Adrenal gland (tissue), 5 donors: ENCODE data around the gene KRT79.

Experiments
- POLR2A ChIP-seq, 2 donors: fragments of 450-650 bp; IDR thresholded peaks; one replicate each; pipeline ENCODE4 v1.6.1; 2017; ENCODE audit warnings: antibody characterized with exemption in 2 of 2, mild to moderate bottlenecking in 2 of 2, moderate library complexity in 1 of 2
- TF ChIP-seq, protein P1 (sequence below), 6 experiments: fragments of 450-650 bp in 4 of 6; fragments of 200-600 bp in 2 of 6; sonication (generic) in 1 of 6; IDR thresholded peaks; 1 replicate in 5 of 6; 2 replicates in 1 of 6; pipeline versions ENCODE4 v1.5.1 to v1.8.0; 2016 to 2021; ENCODE audit warnings: antibody characterized with exemption in 6 of 6, mild to moderate bottlenecking in 2 of 6, moderate library complexity in 1 of 6
- donor health status: DM: no; HTN: no; CAD: no.

DNA sequence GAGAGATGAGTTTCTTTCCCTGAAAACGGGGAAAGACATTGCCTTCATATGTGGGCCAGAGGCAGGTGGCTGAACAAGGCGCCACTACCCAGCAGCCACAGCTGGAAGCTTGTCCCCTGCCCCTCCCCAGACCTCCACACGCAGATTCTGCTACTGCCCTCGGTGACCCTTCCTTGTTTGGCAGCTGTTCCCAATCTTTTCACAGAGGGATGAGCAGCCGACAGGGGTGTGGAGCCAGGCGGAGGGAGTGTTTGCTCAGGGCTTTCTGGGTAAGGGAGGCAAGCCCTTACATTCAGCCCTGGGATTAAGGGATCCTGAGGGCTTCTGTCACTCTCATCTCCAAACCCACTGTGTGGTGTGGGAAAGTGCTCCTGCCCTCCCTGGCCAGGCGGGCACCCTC is 15.7 kb downstream of the KRT79 start:
- TF ChIP-seq, protein P1, sequence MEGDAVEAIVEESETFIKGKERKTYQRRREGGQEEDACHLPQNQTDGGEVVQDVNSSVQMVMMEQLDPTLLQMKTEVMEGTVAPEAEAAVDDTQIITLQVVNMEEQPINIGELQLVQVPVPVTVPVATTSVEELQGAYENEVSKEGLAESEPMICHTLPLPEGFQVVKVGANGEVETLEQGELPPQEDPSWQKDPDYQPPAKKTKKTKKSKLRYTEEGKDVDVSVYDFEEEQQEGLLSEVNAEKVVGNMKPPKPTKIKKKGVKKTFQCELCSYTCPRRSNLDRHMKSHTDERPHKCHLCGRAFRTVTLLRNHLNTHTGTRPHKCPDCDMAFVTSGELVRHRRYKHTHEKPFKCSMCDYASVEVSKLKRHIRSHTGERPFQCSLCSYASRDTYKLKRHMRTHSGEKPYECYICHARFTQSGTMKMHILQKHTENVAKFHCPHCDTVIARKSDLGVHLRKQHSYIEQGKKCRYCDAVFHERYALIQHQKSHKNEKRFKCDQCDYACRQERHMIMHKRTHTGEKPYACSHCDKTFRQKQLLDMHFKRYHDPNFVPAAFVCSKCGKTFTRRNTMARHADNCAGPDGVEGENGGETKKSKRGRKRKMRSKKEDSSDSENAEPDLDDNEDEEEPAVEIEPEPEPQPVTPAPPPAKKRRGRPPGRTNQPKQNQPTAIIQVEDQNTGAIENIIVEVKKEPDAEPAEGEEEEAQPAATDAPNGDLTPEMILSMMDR (IDR thresholded peaks at IDR 0.05) = no peak
- no peak for TF ChIP-seq POLR2A (IDR thresholded peaks at IDR 0.05)
